HG03103 (cell line): Measurements from ENCODE around the gene PLEKHH3.

ENCODE experiments used
- ATAC-seq: cut with Tn5 transposase; IDR thresholded peaks from one replicate; pipeline ENCODE4 v1.9.1; 2021; ENCODE audit warnings: low read depth; ENCODE audit not compliant: unreplicated experiment

The PLEKHH3 gene

DNA sequence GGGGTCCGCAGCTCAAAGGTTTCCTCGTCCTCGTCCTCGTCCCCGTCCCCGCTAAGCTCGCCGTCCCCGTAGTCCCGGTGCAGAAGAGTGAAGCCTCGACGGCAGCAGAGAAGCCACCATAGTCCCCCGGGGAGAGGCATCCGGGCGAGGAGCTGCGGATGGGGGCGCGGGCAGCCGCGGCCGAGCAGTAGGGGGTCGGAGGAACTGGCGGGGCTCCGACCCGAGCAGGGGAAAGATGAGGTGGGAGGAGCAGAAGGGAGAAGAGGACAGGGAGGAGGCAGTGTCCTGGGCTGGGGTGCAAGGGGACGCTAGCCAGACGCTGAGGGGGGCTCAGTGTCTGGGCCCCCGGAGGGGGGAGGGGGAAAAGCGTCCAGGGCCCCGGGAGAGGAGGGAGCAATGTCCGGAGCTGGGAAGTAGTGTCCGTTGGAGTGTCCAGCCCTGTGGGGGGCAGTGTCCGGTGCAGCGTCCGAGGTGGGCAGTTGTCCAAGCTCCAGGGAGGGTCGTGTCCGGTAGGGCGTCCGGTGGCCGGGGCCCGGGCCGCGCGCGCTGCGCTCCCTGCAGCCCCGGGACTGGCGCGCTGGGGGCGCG lies at the start of gene PLEKHH3:
PLEKHH3 (minus strand) TSS at position 571 of the 588 bp plus-strand sequence; CDS start at position 140, 431 bp downstream.
- no peak for ATAC-seq

DNA sequence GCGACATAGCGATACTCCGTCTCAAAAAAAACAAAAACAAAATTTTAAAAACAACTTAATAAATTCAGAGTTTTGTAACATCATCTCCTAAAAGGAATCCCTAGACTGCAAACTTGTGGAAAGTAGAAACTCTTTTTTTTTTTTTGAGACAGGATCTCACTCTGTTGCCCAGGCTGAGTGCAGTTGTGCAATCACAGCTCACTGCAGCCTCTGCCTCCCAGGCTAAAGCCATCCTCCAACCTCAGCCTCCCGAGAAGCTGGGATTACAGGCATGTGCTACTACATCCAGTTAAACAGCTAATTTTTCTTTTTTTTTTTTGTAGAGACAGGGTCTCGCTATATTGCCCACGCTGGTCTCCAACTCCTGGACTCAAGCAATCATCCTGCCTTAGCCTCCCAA lies 48.3 kb upstream of the PLEKHH3 start:
- no peak for ATAC-seq

DNA sequence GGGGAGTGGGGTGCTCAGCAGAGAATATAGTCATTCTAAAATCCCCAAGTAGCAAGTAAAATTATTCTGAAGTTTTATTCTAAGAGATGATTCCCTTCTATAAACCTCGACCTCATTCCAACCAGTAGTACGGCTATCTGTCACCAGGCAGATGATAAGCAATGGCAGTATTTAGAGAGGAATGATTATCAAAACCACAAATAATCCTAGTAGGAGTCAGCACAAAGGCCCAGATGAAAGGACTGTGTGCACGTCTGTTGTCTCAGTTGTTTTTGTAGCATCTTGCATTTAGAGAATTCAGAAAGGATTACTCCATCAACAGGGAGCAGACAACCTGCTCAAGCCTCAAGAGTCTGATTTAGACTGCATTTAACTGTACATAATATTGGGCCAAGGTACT lies 46.8 kb upstream of the PLEKHH3 start:
- ATAC-seq: no peak

GRCh38 chr17:42720996-42721583 lies 44.3 kb upstream of the PLEKHH3 start:
- no peak for ATAC-seq

- ATAC-seq: no peak
These were observed 32.8 kb upstream of the PLEKHH3 start for GRCh38 chr17:42709561-42709960.

GRCh38 chr17:42708588-42708987 lies 31.8 kb upstream of the PLEKHH3 start:
- no peak for ATAC-seq

DNA sequence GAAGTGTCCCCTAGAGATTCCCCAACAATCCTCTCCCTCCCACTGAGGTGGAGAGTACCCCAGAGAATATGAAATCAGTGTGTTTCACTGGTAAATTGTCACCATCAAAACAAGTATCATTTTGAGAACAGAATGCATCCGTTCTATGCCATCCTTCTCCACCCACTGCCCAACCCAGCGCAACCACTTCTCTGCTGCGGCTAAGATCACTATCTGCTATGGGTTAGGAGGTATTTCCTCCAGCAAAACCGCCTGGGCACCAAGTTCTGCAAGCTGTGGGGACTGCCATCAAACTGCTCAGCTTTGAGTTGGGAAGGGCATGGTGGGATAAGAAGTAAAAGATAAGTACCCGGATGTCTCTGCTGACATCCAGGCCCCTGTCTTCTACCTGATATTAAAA lies 29.9 kb upstream of the PLEKHH3 start:
- no peak for ATAC-seq

GRCh38 chr17:42704837-42705494 lies 28.2 kb upstream of the PLEKHH3 start:
- ATAC-seq: peak; percentile 62

- ATAC-seq: peak; percentile 25
These were observed 27.7 kb upstream of the PLEKHH3 start for GRCh38 chr17:42704490-42704836.

DNA sequence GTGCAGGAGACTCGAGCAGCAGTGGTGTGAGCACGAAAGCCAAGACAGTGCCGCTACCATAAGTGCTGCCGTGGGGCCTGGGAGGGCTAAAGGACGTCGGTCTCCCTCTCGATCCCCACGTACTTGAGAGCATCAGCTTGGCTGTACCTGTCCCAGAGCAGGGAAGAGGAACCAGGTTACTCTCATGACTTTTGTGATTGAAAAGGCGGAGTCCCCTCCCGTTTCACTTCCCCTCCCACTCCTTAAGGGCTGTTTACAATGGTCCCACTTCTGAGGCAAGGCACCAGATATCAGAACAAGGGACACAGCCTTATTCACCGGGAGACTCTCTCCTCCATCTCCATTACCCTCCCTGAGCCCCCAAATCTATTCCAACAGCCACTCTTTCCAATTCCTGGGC lies 25.7 kb upstream of the PLEKHH3 start:
- no peak for ATAC-seq

GRCh38 chr17:42700586-42701289 lies 23.9 kb upstream of the PLEKHH3 start:
- ATAC-seq: no peak

DNA sequence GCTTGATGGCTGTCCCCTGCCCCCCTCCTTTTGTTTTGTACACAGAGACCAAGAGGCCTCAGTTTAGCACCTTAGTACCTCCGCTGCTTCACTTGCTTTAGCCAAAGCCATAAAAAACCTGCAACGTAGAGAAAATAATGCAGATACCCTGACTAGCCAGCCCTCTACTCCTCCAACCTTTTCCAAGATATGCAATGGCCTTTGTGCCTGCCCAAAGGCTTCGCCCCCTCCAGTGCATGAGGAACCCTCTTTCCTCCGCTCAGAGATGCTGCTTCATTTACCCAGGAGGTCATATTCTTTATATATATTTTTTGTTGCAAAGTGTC lies 22.6 kb upstream of the PLEKHH3 start:
- ATAC-seq: no peak

- ATAC-seq: no peak
These were observed 22.1 kb upstream of the PLEKHH3 start for GRCh38 chr17:42698736-42699414.

DNA sequence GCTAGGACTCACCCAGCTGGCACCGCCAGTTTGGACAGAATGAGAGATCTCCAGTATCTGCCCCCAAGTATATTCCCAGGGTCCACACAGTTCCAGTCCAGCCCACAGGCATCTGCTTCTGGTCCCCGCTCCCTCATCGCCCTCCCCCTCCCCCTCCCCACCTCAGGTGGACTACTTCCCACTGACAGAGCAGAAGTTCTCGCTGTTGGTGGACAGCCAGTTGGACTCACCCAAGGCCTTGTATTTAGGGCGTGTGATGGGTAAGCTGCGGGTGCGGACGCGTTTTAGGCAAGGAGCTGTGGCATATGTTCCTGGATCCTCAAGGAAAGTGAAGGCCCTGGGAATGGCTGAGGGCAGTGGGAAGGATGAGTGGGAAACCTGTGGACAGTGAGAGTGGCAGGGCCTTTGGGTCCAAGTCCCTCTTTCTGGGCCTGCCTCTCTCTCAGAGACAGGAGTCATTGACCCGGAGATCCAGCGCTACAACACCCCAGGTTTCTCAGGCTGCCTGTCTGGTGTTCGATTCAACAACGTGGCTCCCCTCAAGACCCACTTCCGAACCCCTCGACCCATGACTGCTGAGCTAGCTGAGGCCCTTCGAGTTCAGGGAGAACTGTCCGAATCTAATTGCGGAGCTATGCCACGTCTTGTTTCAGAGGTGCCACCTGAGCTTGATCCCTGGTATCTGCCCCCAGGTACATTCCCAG lies 20.5 kb upstream of the PLEKHH3 start:
- ATAC-seq: no peak

- ATAC-seq: no peak
These were observed 18.7 kb upstream of the PLEKHH3 start for GRCh38 chr17:42695500-42695899.

- ATAC-seq: no peak
These were observed 17.7 kb upstream of the PLEKHH3 start for GRCh38 chr17:42694524-42694923.

DNA sequence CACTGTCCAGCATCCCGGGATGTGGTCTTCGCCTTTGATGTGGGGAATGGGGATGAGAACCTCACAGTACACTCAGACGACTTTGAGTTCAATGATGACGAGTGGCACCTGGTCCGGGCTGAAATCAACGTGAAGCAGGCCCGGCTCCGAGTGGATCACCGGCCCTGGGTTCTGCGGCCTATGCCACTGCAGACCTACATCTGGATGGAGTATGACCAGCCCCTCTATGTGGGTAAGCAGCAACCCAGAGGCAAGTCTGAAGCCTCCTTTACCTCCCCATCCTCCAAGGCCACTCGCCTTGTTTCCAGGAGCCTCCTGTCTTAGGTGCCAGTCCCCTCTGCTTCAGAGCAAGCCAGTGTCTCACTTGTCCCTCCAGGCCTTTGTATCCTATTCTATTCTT lies 15.7 kb upstream of the PLEKHH3 start:
- no peak for ATAC-seq

- no peak for ATAC-seq
These were observed 14.3 kb upstream of the PLEKHH3 start for GRCh38 chr17:42691021-42691545.

GRCh38 chr17:42690596-42690995 lies 13.8 kb upstream of the PLEKHH3 start:
- no peak for ATAC-seq

GRCh38 chr17:42687707-42688320 lies 11.0 kb upstream of the PLEKHH3 start:
- ATAC-seq: no peak
